GF-D8 (cell line): ENCODE measurements around the gene PDZD2.

Source experiments
- DNase-seq: peaks from one replicate; lab custom pipeline; 2025; lab: John Stamatoyannopoulos, UW

Gene PDZD2

DNA sequence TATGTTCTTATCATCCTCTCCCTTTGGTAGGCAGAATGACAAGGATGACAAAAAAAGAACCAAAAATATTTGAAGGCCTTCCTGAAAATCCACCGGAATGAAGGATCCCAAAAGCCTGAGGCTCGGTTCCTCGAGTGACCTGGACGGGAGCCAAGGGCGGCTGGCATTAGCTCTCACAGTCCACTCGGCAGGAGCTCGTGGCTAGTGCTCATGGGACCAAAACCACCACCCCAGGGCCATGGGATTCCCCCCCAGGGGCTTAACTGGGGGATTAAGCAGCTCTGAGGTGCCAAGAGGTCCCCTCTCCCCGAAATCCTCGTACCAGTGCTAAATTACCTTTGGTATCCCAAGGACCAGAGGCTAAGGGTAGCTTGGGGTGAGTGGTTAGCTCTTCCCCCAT lies 586 bp upstream of the PDZD2 start:
- no peak for DNase-seq

DNA sequence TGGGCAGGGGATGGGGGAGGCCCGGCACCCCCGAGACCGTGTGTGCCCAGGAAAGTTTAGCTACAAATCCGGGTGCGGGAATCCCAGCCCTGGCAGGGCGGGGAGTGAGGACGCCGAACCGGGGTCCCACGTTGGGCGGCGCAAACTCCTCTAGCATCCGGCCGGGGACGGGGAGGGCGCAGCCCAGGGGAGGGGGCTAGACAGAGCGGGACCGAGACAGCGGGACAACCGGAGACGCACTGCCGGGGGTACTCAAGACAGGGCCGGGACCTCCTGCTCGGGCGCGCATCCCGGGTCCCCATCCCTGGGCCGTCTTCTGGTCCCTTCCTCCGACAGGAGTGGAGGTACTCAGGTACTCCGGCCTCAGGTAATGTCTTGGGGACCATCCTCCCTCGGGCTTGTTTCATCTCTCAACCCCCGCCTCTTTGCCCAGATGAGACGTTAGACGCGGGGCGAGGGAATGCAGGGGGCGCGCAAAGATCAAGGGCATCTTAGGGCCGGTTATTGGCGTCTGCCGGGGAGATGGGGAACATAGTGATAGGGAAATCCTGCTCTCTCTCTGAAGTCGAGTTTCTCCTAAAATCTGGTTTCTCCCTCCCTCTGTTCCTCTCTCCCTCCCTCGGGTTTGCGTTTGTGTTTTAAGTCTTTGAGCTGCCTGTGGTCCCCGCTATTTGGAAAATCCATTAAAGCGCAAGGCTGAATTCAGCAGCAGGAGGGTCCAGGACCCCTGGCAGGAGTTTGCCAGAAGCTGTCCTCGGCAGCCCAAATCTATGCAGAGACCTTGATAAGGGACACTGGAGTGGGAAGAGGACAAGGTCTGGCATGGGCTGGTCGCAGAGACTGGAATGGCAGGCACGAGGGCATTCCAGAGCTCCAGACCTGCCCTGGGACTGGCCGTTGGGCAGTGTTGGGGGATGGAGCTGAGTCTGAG lies 815 bp downstream of the PDZD2 start:
- no peak for DNase-seq

DNA sequence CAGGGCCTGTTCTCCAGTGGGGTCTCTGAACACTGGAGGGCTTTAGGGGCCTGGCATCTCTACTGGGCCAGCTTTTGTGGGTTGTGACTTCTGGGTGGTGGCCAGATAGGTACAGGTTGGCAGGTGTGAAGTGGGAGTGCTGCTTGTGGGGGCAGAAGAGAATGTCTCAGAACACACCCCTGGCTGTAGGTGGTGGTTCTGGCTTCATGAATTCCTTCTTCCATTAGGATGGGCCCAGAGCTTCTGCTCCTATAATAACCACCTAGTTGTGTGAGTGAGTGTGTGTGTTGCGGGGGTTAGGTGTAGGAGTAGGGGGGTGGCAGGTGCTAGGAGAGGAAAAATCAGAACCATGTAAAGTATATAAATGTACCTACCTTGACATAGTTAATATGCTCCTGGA lies 1.6 kb downstream of the PDZD2 start:
- no peak for DNase-seq

GRCh38 chr5:31641059-31641458 lies 2.1 kb downstream of the PDZD2 start:
- DNase-seq = no peak

DNA sequence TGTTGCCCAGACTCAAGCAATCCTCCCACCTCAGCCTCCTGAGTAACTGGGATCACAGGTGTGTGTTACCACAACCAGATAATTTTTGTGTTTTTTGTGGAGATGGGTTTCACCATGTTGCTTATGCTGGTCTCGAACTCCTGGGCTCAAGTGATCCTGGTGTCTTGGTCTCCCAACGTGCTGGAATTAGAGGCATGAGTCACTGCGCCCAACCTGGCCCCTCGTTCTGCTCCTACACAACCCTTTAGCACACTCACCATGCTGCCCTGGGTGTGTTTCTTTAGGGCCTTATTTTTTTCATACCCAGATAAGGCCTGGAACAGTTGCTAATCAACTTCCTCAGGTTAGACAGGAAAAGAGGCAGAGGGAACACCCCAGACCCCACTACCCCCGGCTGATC lies 2.6 kb downstream of the PDZD2 start:
- DNase-seq = no peak

- DNase-seq = no peak
These were observed 6.6 kb downstream of the PDZD2 start for GRCh38 chr5:31645420-31646081.

DNA sequence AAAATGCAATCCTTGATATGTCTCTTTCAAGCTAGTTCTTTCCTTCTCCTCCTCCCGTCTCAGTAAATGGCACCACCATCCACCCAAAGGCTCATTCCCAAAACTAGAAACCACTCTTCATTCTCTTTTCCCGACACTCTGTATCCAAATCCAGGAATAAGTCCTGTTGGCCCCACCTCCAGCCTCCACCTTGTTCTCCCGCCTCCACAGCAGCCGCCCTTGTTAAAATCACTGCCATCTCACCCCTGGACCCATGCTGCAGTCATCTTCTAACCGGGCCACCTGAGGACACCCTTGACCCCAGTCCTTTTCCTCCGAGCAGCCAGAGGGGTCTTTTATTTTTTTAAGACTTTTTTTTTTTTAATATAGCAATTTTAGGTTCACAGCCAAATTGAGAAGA lies 9.4 kb downstream of the PDZD2 start:
- DNase-seq = no peak

- no peak for DNase-seq
These were observed 12.3 kb downstream of the PDZD2 start for GRCh38 chr5:31651241-31651640.

DNA sequence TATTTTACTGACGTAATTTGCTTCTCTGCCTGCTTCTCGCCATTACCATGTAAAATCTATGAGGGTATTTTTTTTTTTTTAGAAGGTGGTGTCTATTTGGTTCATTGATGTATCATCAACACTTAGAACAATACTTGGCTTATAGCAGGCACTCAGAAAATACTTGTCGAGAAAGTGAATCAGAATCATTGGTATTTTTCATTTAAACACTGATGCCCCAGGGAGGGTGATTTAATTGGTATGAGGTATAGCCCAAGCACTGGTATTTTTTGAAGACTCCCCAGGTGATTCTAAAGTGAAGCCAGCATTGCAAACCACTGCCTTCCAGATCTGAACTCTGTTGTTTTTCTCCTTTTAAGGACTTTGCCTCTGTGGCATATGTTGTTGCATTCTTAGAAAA lies 16.6 kb downstream of the PDZD2 start:
- no peak for DNase-seq

GRCh38 chr5:31656806-31657205 lies 17.9 kb downstream of the PDZD2 start:
- DNase-seq = no peak

GRCh38 chr5:31657315-31657979 lies 18.5 kb downstream of the PDZD2 start:
- DNase-seq = no peak

- no peak for DNase-seq
These were observed 22.3 kb downstream of the PDZD2 start for GRCh38 chr5:31661257-31661656.

- no peak for DNase-seq
These were observed 24.6 kb downstream of the PDZD2 start for GRCh38 chr5:31663519-31663918.

DNA sequence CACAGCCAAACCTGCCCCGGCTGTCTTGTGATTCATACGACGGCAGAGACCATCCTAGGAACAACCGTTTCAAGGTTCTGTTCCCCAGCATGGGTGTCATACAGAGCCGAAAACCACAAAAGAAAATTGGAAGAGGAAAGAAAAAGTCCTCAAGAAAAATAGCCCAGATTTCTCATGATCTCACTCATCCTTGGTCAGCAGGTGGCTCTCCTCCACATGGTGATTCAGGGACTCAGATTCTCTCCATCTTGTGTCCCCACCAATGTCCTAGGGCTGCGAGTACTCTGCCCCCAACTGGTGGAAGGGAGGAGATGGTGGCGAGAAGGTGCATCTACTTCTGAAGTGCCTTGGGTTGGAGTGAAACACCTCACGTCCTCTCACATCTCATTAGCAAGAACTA lies 25.6 kb downstream of the PDZD2 start:
- DNase-seq = no peak

DNA sequence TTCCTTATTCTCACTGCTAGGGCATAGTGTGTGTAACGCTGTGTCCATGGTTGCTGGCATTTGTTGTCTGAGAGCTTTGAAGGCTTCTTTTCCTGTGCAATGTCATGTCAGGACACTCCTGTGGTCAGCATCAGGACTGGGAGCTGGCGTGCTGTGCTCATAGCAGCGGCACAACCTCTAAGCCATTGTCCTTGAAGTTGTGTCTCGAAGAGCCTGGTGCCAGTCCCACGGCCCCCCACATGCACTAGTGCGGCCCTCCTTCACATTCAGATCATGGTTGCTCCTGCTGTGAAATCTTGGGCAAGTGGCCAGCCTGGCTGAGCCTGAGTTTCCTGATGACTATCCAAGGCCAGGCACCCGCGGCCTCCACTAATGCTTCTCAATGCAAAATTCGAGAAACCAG lies 32.4 kb downstream of the PDZD2 start:
- DNase-seq = no peak

DNA sequence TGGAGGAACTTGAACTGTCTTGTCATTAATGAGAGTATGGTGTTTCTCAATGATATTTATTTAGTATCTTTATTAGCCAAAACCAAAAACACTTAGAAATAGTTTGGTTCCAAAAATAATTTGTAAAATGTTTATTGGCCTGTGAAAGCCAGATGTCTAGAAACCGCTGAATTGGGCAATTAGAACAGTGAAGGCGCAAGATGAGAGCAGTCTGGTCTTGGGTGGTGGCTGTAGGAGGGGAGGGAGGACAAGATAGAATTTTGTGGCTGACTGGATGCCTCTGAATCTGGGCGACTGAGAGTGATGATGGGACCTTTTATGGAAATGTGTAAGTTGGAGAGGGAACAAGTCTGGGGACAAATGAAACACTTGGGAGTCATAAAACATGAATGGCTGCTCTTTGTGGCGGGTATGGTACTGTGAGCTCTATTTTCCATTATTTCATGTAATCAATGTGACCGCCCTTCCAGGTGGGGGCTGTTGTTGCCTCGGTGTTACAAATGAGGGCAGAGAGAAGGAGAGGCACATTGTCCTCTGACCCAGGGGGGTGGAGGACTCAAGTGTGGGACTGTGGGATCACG lies 35.5 kb downstream of the PDZD2 start:
- no peak for DNase-seq

DNA sequence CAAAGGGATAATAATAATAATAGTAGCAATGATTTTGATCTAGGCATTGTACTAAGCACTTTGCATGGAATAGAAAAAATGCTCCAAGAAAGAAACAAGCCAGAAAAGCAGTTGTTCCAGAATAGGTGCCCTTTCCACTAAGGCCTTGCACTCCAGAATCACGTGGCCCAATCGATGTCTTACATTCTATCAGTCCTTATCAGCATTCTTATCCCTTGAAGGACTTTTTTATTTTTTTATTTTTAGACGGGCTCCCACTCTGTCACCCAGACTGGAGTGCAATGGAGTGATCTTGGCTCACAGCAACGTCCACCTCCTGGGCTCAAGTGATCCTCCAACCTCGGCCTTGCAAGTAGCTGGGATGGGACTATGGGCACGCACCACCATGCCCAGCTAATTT lies 36.5 kb downstream of the PDZD2 start:
- DNase-seq = no peak

DNA sequence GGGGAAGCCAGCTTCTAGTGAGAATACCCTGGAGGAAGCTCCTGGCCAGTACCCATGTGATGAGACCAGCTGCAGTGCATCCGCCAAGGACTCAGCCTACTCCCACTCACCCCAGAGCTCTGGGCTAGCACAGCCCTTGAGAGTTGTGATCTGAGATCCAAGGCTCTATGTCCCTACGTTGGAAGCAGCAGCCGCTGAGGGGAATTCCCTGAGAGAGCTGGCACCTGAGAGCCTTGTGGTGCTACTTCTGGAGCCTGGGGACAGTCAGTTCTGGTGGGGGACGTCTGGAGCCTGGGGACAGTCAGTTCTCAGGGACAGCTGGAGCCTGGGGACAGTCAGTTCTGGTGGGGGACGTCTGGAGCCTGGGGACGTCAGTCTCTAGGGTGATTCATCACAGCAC lies 39.2 kb downstream of the PDZD2 start:
- no peak for DNase-seq

DNA sequence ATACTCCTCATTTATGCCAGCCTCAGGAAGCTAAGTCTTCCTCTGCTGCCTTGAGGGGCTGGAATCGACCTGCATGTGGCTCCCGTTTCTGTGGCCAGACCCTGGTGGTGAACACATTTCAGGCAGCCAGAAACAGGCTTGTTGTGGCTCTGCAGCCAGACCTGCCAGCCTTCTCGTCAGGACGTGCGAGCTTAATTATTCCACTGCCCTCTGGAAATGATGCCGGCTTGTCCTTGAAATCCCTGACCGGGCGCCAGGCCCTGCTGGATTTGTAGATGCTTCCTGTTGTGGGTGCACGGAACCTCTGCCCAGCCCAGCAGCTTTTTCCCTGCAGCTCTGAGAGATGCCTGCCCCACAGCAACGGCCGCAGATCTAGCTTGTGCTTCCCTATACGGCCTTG lies 41.6 kb downstream of the PDZD2 start:
- no peak for DNase-seq

GRCh38 chr5:31682025-31682424 lies 43.1 kb downstream of the PDZD2 start:
- no peak for DNase-seq

DNA sequence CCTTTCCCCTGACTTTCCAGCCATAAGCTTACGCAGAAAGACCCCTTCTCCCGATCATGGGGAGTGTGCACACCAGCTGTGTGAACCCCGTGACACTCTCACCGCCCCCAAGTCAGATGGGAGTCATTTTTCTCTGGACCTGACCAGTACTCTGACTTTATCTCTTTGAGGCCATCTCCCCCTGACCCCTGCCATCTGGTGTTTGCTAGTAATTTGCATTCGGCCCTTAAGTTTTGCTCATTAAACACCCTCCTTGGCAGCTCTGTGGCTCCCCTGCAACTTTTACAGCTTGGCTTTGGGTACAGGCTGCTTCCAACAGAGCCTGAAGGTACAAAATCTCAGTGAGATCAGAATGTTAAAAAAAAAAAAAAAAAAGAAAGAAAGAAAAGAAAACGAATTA lies 43.9 kb downstream of the PDZD2 start:
- no peak for DNase-seq

DNA sequence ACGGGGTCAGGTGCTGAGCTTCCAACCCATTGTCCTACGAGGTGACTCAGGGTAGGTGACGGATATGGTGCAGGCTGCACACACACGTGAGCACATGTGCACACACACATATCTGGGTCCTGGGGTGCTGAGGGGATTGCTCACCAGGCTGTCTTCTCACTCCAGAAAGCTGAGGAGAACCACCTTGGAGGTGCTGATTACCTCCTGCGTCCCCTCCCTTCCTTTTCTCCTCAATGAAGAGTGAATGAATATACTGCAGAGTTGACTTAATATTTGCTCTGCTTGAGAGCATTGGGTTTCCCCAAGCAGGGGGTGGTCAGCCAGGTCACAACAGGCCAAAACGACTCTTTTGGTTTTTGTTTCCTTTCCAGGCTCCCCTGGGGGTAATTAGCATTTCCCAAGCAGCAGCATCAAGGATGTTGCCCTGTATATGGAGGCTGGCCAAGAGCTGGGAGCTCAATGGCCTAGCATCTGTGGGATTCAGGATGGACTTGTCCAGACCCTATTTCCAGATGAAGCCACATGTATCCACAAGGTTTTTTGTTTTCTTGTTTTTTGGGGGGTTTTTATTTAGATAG lies 49.7 kb downstream of the PDZD2 start:
- no peak for DNase-seq
